ENCODE results near the gene SLC41A3. TPM values are rescaled to one million over a fixed set of nuclear protein-coding genes. Genes with fewer than 3 reads are reported as not detected.
"Not testable (repeated sequence)": the region's sequence is repeated elsewhere in the genome, so short reads cannot be mapped to it uniquely, and the experiment has no call there.

The SLC41A3 gene
- total and polyA plus RNA-seq, 2 donors (not counting 1 experiment from before 2014, with no cell fraction given): 49.4 to 52.8 TPM

- Histone ChIP-seq H4K20me1 (ENCODE audit: control insufficient read depth, extremely low read depth, insufficient read depth, low read length) (no peaks in the 10 kb centered on the region), H3K27ac (ENCODE audit: insufficient read depth, low read length) (no peak overlapping the region), H2AFZ (ENCODE audit: low read length) (no peak overlapping the region), H3K4me2 (ENCODE audit: extremely low read depth, insufficient read depth, low read length) (no peak overlapping the region), H3K9ac (ENCODE audit: insufficient read depth, low read length) (no peak overlapping the region), H3K4me3 (replicated peaks in 1 of 4; ENCODE audit: control extremely low read depth in 1 of 4, insufficient read depth in 1 of 4, low read depth in 3 of 4, low read length in 4 of 4) (no peak overlapping the region), H3K27me3 (ENCODE audit: control insufficient read depth, insufficient read depth, low read length) (no peaks in the 10 kb centered on the region), H3K4me1 (ENCODE audit: control insufficient read depth, extremely low read depth, insufficient read depth, low read length) (no peaks in the 10 kb centered on the region), H3K9me3 (ENCODE audit: control insufficient read depth, insufficient read depth, low read depth, low read length) (no peaks in the 10 kb centered on the region), H3K36me3 (ENCODE audit: control insufficient read depth, insufficient read depth, low read length) (no peaks in the 10 kb centered on the region), H3K79me2 (ENCODE audit: control insufficient read depth, insufficient read depth, low read length) (no peaks in the 10 kb centered on the region)
- no peak for DNase-seq (ENCODE audit: low read depth in 2 of 2)
- no peak for TF ChIP-seq CTCF (conservative IDR thresholded peaks at IDR 0.05 in 1 of 2, IDR thresholded peaks at IDR 0.05 in 1 of 2; ENCODE audit: low read depth in 1 of 2, low read length in 2 of 2)
- TF ChIP-seq EZH2 (IDR thresholded peaks at IDR 0.05; ENCODE audit: low read length, missing control alignments): no peak
Measured at GRCh38 chr3:126049289-126050049, 34.5 kb downstream of the SLC41A3 start.

GRCh38 chr3:126040386-126040785 lies 43.5 kb downstream of the SLC41A3 start:
- TF ChIP-seq CTCF (conservative IDR thresholded peaks at IDR 0.05 in 1 of 2, IDR thresholded peaks at IDR 0.05 in 1 of 2; ENCODE audit: low read depth in 1 of 2, low read length in 2 of 2) (no peak), EZH2 (IDR thresholded peaks at IDR 0.05; ENCODE audit: low read length, missing control alignments) (no peak)
- H2AFZ ChIP-seq (ENCODE audit: low read length): no peak overlapping the region

GRCh38 chr3:126039870-126040269 lies 44.1 kb downstream of the SLC41A3 start:
- Histone ChIP-seq H3K36me3 (ENCODE audit: control insufficient read depth, insufficient read depth, low read length) (no peaks in the 10 kb centered on the region), H3K79me2 (ENCODE audit: control insufficient read depth, insufficient read depth, low read length) (no peaks in the 10 kb centered on the region), H3K4me2 (ENCODE audit: extremely low read depth, insufficient read depth, low read length) (no peak overlapping the region), H3K27ac (ENCODE audit: insufficient read depth, low read length) (no peak overlapping the region), H2AFZ (ENCODE audit: low read length) (no peak overlapping the region), H3K4me1 (ENCODE audit: control insufficient read depth, extremely low read depth, insufficient read depth, low read length) (no peaks in the 10 kb centered on the region), H3K9me3 (ENCODE audit: control insufficient read depth, insufficient read depth, low read depth, low read length) (no peaks in the 10 kb centered on the region), H3K9ac (ENCODE audit: insufficient read depth, low read length) (no peak overlapping the region), H3K4me3 (replicated peaks in 1 of 4; ENCODE audit: control extremely low read depth in 1 of 4, insufficient read depth in 1 of 4, low read depth in 3 of 4, low read length in 4 of 4) (no peak overlapping the region), H4K20me1 (ENCODE audit: control insufficient read depth, extremely low read depth, insufficient read depth, low read length) (no peaks in the 10 kb centered on the region), H3K27me3 (ENCODE audit: control insufficient read depth, insufficient read depth, low read length) (no peaks in the 10 kb centered on the region)
- no peak for TF ChIP-seq EZH2 (IDR thresholded peaks at IDR 0.05; ENCODE audit: low read length, missing control alignments)
- no peak for TF ChIP-seq CTCF (conservative IDR thresholded peaks at IDR 0.05 in 1 of 2, IDR thresholded peaks at IDR 0.05 in 1 of 2; ENCODE audit: low read depth in 1 of 2, low read length in 2 of 2)
- DNase-seq (ENCODE audit: low read depth in 2 of 2): no peak

More at GRCh38 chr3:126040386-126040785, 43.5 kb downstream of the SLC41A3 start:
- H4K20me1 ChIP-seq (ENCODE audit: control insufficient read depth, extremely low read depth, insufficient read depth, low read length): no peaks in the 10 kb centered on the region
- H3K9ac ChIP-seq (ENCODE audit: insufficient read depth, low read length): no peak overlapping the region
- no peak overlapping the region for H3K4me2 ChIP-seq (ENCODE audit: extremely low read depth, insufficient read depth, low read length)
- no peak overlapping the region for H3K4me3 ChIP-seq (replicated peaks in 1 of 4; ENCODE audit: control extremely low read depth in 1 of 4, insufficient read depth in 1 of 4, low read depth in 3 of 4, low read length in 4 of 4)
- no peaks in the 10 kb centered on the region for H3K36me3 ChIP-seq (ENCODE audit: control insufficient read depth, insufficient read depth, low read length)
- DNase-seq (ENCODE audit: low read depth in 2 of 2): no peak
- no peaks in the 10 kb centered on the region for H3K4me1 ChIP-seq (ENCODE audit: control insufficient read depth, extremely low read depth, insufficient read depth, low read length)
- no peaks in the 10 kb centered on the region for H3K79me2 ChIP-seq (ENCODE audit: control insufficient read depth, insufficient read depth, low read length)
- H3K9me3 ChIP-seq (ENCODE audit: control insufficient read depth, insufficient read depth, low read depth, low read length): no peaks in the 10 kb centered on the region
- no peaks in the 10 kb centered on the region for H3K27me3 ChIP-seq (ENCODE audit: control insufficient read depth, insufficient read depth, low read length)
- no peak overlapping the region for H3K27ac ChIP-seq (ENCODE audit: insufficient read depth, low read length)

- not testable (repeated sequence) for DNase-seq (ENCODE audit: low read depth in 2 of 2); H3K4me2 ChIP-seq (ENCODE audit: extremely low read depth, insufficient read depth, low read length); H3K4me3 ChIP-seq (replicated peaks in 1 of 4; ENCODE audit: control extremely low read depth in 1 of 4, insufficient read depth in 1 of 4, low read depth in 3 of 4, low read length in 4 of 4); H3K36me3 ChIP-seq (ENCODE audit: control insufficient read depth, insufficient read depth, low read length); H3K4me1 ChIP-seq (ENCODE audit: control insufficient read depth, extremely low read depth, insufficient read depth, low read length); H3K27ac ChIP-seq (ENCODE audit: insufficient read depth, low read length); H3K27me3 ChIP-seq (ENCODE audit: control insufficient read depth, insufficient read depth, low read length); H2AFZ ChIP-seq (ENCODE audit: low read length); H3K9ac ChIP-seq (ENCODE audit: insufficient read depth, low read length); H4K20me1 ChIP-seq (ENCODE audit: control insufficient read depth, extremely low read depth, insufficient read depth, low read length); H3K9me3 ChIP-seq (ENCODE audit: control insufficient read depth, insufficient read depth, low read depth, low read length); H3K79me2 ChIP-seq (ENCODE audit: control insufficient read depth, insufficient read depth, low read length)
Measured at GRCh38 chr3:126038791-126039190, 45.1 kb downstream of the SLC41A3 start.
